ENCODE results near the gene PRDM16.
"Not testable (repeated sequence)": the region's sequence is repeated elsewhere in the genome, so short reads cannot be mapped to it uniquely, and the experiment has no call there.

The PRDM16 gene

DNA sequence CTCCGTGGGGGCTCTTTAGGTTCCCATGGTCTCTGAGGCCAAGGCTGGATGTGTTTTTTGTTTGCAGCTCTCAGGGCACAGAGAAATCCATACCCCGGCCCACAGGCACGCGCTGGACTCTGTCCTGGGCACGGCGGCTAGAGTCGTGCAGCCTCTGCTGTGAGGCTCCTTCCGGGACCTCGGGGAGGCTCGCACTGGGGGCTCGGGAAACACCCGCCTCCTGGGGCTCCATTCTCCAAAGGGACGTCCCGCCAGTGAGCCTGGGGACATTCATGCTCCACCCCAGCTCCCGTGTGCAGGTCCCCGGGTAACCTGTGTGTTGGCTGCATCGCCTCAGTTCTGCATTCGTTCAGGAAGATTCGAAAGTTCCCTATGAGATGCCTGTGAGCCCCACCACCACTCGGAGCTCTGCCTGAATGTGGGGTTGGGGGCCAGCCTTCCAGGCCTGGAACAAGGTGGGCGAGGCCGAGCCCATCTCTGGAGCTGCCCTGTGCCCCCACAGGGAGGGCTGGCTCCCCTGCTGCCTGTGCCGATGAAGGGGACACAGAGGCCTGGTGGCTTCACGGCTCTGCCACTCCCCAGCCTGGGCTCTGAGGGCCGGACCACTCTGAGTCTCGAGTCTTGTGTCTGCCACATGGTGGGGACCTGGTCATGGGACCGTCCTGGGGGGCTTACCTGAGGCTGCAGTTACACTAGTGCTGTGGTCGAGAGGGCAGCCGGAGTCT, 203.5 kb downstream of the PRDM16 start:
- DNase-seq = no peak

DNA sequence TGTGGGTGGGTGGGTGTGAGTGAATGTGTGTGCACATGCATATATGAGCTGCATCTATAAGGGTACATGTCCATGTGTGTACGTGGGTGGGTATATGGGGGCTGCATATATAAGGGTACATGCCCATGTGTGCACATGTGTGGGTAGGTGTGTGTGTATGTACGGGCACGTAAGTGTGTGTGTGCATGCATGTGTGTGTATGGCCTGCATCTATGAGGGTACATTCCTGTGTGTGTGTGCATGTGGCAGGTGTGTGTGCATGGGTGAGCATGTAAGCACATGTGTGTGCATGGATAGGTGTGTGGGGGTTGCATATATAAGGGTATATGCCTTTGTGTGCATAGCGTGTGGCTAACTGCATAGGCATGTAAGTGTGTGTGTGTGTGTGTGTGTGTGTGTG, 204.4 kb downstream of the PRDM16 start:
- no peak for DNase-seq

DNA sequence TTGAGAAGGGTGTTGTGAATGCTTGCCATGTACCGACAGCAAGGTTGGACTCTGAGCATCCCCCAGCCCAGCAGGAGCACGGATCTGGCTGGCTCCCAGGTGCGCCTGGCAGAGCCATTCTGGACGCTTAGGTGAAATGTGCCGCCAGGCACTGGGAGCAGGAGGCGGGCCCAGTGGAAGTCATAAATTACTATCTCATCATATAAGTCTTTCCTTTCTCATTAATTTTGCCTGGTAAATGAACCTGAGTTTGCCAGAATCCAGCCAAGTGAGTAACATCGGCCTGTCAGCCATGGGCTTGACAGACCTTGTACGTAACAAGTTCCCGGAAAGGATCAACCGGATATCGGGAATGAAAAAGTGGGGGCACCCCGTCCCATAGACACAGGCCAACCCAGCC, 206.0 kb downstream of the PRDM16 start:
- no peak for DNase-seq

DNA sequence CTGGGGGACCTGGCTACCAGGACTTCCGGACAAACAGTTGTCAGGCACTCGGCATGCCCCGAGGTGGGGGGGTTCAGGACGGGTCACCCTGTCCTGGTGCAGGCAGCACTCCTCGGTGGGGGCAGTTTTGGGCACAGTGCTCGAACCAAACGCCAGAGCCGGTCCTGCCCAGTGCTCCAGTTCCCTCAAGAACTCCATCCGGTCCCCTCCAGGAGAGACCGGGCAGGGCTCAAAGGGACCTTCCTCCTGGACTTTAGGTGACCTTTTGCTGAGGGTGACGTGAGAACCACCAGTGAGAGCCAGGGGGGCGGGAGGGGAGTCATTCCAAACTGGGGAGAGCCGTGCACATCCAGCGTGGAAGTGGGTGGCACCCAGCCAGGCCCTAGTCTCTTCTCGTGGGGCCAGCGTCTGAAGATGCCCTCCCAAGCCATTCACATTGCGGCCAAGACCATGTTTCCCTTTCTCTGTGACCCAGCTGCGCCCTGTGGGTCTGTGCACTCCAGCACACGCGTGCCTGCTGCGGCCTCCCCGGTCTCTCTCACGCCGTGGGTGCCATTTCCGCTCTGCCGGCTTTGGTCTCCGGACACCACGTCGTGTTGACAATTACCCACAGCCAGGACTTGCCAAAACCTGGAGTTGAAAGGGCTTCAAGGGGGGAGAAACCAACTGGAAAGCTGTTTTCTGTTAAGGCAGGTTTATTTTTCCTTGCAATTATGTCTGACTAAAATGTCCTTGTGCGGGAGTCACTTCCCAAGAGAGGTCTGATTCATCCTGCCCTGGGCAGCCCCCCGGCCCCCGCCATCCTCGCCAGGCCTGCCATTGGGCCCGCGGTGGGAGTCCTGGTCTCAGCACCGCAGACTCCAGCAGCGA, 206.7 kb downstream of the PRDM16 start:
- no peak for DNase-seq

DNA sequence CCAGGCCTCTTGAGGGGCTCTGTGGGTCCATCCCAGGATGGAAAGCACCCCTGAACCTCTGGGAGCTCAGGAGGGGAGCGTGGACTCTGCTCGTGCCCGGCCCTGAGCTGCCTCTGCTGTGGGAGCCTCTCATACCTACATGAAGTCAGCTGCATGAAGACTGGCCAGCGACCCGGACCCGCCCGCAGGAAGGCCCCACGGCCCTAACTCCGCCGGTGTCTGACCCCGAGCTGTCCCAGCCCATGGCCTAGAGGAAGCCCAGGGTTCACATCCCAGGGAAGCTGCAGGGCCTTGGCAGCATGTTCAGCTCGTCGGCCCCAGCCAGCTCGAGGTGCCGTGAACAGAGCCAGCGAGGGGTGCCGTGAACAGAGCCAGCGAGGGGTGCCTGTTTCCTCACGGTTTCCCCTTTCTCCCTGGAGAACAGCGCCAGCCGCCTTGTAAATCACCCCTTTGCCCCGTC, 207.4 kb downstream of the PRDM16 start:
- no peak for DNase-seq

DNA sequence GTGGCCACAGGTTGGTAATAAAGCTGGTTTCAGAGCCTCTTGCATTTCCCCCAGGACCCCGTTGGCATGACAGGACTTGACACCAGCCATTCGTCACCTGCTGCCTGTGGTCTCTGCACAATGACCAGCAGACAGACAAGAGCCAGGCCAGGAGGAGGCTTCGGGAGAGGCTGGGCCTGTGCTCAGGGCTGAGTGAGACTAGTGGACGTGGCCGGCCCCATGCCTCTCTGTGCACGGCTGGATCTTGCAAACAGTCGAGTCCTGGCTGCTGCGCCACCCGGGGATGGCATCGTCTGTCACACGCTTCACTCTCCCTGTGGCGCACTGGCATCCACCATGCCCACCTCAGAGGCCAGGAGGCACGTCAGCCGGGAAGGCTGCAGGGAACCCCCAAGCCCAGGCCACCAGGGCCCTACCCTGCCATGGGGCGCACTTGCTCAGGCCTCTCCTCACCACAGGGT, 208.0 kb downstream of the PRDM16 start:
- no peak for DNase-seq

DNA sequence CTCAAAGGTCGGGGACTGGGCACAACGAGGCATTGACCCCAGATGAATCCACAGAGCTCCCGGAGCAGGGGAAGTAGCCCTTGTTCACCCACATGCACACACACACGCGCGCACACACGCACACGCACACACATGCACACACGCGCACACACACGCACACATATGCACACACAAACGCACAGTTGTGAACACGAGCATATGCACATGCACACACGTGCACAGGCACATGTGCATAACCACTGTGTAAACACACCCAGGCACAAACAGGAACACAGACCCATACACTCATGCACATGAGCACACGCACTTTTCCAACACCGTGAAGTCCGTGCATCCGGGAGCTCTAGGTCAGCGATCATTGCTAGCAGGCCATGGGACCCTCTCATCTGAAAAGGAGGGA, 208.6 kb downstream of the PRDM16 start:
- DNase-seq = no peak

DNA sequence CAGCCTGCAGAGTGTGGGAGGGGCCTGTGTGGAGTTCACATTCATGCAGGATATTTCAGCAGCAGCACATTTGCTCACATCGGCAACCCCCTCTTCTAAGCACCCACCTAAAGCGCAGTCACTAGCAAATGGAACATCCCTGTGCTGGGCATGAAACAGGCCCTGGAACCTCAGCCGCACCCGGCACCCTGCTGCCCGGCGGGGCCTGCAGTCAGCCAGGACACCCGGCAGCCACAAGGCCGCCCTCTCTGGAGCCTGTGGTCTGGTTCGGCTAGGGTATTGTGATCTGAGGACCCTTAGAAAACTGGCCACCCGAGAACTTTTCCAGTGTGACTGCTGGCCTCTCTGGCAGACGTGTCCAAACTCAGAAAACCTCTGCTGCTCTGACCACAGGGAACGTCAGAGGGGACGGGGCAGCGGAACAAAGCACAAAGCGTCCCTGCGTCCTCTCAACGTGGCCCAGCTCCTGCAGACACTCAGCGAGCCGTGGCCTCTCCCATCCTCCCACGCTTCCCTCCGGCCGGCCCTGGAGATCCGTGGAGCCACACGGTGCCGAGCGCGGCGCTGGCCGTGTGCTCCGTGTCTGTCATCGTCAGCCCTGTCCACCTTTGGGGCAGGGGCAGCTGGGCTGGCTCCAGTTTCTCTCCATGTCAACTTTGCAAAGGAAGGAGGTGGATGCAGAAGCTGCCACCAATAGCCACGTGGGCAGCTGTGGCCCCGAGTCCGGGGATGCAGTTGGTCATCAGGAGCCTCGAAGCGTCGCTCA, 209.6 kb downstream of the PRDM16 start:
- no peak for DNase-seq

DNA sequence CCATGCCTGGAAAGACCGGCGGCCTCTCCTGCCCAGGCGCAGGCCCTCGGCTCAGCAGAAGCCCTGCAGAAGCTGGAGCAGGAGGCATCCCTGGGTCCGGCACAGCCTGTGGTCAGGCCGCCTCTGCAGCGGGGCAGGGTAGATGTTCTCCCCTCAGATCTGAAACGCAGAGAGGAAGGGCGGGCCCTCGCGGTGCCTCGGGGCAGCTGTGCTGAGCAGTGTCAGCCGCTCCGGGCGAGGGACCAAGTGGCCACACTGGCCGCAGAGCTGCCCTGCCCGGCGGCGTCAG, 210.1 kb downstream of the PRDM16 start:
- no peak for DNase-seq

DNA sequence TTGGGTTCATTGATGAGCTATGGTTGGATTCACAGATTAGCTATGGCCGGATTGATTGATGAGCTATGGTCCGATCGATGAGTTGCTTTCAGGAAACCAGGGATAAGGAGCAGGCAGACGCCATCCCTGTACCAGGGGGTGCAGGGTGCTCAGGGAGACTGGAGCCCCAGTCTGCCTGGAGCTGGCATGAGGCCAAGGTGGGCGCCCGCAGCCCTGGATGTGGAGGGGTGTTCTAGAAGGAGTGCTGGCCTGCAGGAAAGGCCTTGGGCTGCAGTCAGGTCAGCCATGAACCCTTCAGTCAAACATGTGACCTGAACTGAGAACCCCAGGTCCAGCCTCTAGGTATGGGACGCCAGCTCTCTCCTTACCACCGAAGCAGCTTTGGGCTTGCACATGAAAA, 212.7 kb downstream of the PRDM16 start:
- no peak for DNase-seq

DNA sequence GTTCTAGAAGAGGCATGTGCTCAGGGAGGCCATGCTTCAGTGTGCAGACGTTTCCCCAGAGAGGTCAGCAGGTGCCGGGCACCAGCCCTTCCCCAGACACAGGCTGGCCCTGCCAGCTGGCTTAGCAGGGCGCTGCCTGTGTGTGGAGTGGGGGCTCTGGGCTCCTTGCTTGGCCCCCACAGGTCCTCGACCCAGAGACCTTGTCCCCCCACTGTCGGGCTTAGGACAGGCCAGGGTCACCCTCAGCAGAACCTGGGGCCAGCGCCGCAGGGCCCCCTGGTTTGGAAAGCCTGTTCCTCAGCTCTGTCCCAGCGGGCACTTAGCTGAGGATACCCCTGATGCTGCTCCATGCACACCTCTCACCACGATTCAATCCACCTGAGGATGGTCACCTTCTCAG, 213.2 kb downstream of the PRDM16 start:
- no peak for DNase-seq

DNA sequence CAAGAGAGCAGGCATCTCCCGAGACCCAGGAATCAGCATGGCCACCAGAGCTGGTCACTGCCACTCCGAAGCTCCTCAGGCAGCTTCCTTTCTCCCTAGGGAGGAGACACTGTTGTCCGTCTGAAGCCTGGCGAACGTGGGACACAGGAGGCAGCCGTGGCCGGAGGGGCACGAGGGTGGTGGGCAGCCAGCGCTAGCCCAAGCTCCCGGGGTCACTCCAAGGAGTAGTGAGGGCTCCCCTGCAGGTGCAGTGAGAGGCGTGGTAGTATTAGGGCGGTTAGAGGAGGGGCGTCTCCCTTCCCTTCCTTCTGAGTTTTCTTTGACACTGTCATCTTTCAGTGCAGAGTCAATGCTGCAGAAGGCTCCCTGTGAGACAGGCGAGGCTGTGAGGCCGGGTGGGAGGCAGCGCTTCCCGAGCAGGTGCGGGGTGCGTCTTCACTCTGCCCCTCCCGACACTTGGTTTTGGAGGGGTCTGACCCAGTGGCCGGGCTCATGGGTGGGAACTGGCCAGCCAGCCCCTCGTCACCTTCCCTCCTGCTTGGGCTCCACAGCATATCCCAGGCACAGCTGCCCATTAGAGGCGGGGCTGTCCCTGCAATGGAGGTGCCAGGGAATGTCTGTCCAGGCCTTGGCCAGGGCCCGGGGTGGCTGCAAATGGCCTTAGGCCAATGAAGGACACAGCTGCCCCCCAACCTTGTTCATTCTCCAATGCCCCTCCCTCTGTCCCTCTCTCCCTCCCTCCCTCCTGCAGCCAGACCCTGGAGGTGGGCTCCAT, 213.8 kb downstream of the PRDM16 start:
- no peak for DNase-seq

DNA sequence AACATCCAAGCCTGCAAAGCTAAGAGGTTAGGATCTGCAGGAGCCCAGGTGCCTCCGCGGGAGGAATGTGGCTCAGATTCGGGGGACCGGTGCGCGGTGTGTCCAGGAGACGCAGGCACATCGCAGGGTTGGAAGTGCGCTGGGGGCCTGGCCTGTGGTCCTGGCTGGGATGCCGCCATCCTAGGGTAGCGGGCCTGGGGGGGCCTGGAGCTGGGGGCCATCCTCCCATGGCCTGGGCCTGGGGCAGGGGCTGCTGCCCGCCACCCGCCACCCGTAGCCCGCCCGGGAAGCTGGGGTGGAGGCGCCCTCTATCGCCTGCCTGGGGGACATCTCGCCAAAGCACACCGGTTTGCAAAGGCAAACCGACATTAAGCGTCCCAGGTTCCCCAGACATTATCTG, 214.8 kb downstream of the PRDM16 start:
- no peak for DNase-seq

DNA sequence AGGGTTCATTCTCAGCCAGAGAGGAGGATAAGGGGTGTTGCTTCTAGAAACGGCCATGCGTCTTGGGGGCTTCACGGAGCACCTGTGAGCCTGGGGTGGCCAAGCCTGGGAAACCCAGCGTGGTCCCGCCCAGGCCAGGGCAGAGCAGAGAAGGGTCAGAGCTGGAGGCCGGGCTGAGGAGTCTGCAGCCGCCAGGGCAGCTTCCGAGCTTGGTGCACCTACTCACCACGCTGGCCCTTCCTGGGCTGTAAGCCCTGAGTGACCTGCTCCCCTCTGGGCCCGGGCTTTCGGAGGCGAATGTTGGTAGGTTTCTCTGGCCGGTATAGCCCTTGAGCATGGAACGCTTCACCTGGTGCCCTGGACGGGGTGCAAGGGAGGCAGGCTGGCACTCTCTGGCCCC, 215.7 kb downstream of the PRDM16 start:
- DNase-seq = no peak

DNA sequence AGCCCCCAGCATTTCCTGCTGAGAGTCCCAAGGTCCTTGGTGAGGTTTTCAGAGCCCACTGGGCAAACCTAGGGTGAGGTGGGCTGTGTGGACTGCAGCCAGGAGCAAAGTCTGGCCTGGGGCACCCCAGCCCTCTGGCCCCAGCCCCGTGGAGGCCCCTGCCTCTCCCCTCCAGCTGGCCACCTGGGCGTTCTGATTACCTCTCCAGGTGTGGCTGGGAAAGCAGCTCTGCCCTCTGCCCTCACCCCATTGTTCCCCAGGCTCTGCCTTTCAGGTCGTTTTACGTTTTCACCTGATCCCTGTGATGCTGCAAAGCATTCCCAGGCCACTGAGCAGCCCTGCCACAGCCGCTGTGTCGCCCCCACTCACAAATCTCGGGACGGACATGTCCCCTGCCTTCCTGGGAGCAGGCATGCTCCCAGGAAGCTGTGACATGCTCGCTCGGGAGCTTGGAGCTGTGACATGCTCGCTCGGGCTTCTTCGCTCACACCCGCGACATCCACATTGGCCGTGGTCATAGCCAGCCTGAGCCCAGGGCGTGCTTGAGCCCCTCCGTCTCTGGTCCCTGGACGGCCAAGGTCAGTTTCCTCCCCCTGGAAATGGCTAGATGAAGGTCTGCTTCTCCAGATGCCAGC, 216.2 kb downstream of the PRDM16 start:
- no peak for DNase-seq

DNA sequence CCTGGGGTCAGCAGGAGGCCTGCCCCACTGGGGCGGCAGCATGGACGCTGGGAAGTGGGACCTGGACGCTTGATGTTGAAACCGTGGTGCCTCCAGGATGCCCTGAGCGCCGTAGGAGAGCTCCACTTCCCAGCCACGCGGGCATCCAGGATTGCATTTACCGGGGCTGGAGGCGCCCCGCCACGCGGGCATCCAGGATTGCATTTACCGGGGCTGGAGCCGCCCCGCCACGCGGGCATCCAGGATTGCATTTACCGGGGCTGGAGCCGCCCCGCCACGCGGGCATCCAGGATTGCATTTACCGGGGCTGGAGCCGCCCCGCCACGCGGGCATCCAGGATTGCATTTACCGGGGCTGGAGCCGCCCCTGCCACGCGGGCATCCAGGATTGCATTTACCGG, 218.1 kb downstream of the PRDM16 start:
- not testable (repeated sequence) for DNase-seq

DNA sequence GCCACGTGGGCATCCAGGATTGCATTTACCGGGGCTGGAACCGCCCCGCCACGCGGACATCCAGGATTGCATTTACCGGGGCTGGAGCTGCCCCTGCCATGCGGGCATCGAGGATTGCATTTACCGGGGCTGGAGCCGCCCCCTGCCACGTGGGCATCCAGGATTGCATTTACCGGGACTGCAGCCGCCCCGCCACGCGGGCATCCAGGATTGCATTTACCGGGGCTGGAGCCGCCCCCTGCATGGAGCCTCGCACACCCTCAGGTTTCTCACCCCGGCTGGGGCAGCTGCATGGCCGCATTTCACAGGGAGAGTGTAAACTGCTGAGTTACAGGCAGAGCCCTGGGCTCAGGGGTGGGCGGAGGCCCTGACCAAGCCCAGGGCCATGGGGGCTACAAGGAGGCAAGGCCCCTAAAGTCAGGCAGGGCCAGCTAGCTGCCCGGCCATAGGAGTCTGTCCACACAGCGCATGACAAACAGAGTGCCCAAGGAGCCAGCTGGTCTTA, 218.7 kb downstream of the PRDM16 start:
- no peak for DNase-seq

DNA sequence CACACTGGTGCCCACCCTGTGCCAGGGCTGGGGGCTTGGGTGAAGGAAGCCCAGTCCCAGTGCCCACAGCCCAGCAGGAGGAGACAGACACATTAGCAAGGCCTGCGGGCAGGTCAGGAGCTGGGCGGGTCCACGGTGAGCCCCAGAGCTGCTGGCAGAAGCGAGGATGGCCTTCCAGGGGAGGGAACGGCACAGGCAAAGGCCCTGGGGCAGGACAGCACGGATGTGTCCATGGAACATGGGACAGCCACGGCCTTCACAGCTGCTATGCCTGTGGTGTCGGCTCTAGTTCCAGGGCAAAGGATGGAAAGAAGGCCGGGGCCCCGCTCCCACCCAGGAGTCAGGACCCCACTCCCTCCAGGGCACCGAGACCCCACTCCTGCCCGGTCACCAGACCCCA, 220.5 kb downstream of the PRDM16 start:
- DNase-seq = no peak

DNA sequence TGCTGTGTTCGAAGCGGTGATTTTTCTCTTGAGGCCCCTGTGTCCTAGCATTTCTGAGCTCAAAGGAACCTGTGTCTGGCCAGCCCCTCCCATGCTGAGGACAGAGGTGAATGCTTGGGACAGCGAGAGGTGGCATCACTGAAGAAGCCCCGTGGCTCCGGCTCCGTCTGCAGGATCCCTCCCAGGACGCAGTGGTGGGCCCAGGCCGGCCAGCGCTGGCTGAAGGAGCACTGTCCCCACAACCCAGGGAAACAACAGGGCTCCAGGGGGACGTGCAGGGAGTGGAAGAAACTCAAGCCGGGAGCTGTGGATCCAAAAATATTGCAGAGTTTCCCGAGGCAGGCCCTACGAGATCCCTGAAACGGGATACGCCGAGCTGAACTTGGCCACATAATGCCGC, 221.4 kb downstream of the PRDM16 start:
- no peak for DNase-seq

DNA sequence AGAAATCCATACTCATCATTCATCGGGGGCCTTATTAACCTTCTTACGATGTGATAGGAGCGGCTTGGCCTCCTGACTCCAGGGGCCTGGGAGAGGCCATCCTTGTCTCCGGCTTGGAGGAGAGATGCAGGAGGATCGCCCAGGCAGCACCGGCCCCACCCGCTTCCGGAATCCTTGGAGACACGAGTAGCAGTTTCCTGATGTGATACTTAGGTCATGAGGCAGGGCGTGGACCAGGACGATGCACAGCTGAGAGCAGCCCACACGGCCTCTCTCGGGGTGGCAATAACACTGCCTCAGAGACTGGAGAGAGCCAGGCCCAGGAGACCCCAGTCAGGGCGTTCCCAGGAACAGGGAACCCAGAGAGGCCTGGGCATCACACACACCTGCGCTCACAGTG, 221.9 kb downstream of the PRDM16 start:
- DNase-seq = no peak

DNA sequence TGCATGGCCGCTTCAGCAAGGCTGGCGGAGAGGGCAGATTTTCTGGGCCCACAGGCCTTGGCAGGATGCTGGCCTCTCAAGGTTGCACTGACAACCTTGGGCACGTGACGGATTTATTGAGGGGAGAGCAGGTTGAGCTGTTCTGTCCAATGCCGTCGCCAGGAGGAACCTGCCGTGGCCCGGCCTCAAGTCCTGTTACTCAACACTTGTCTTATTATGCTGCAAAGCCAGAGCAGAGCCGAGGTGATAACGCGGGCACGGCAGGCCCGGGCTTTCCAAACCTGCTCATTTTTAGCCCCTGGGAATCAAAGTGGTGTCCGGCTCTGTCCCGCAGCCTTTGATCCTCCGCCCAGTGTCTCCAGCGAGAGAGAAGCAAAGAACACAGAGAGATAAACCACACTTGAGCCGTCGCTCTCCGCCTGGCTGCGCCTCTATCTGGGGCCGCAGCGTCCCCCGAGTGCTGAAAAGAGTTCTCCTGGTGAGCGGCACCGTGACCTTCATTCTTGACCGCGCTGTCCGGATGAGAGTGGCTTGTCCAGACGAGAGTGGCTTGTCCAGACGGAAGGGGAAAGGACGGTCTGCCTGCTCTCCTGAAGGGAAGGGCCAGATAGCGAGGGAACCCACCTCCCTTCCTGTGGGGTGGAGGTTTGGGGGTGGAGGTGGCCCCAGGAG, 223.2 kb downstream of the PRDM16 start:
- no peak for DNase-seq

Measured in DMS53 (cell line).